CD4-positive, alpha-beta T cell treated with Interleukin-10 for 1 hour (primary cell): ENCODE results near the gene NME1.
"Not testable (repeated sequence)": the region's sequence is repeated elsewhere in the genome, so short reads cannot be mapped to it uniquely, and the experiment has no call there.

Source experiments
- DNase-seq: peaks from one replicate; pipeline ENCODE4 v3.0.0-alpha.2; 2020

Gene NME1

GRCh38 chr17:51147650-51148049 lies 5.7 kb upstream of the NME1 start:
- no peak for DNase-seq

- DNase-seq: no peak
Observed at GRCh38 chr17:51149163-51149562, 4.2 kb upstream of the NME1 start.

- DNase-seq: no peak
Observed at GRCh38 chr17:51150932-51151331, 2.4 kb upstream of the NME1 start.

GRCh38 chr17:51152766-51153209 lies 571 bp upstream of the NME1 start:
- no peak for DNase-seq

GRCh38 chr17:51154176-51154575 lies 817 bp downstream of the NME1 start:
- DNase-seq: no peak

GRCh38 chr17:51155416-51155815 lies 2.1 kb downstream of the NME1 start:
- no peak for DNase-seq

- DNase-seq: no peak
Observed at GRCh38 chr17:51159604-51160003, 6.2 kb downstream of the NME1 start.

GRCh38 chr17:51161541-51161940 lies 8.2 kb downstream of the NME1 start:
- DNase-seq: no peak

- DNase-seq: no peak
Observed at GRCh38 chr17:51164911-51165679, 11.7 kb downstream of the NME1 start.

- DNase-seq: no peak
Observed at GRCh38 chr17:51165680-51166197, 12.4 kb downstream of the NME1 start.

GRCh38 chr17:51166198-51166986 lies 13.0 kb downstream of the NME1 start, which contains the start of gene NME2:
TSS of gene NME2 (plus strand) at chr17:51166411. CDS start at chr17:51166831, 420 bp downstream.
- DNase-seq: peak; percentile 69

GRCh38 chr17:51166987-51167931 lies 13.9 kb downstream of the NME1 start:
- DNase-seq: peak; percentile 64

GRCh38 chr17:51169340-51169739 lies 16.0 kb downstream of the NME1 start:
- DNase-seq: no peak

- DNase-seq: no peak
Observed at GRCh38 chr17:51170736-51171135, 17.4 kb downstream of the NME1 start.

GRCh38 chr17:51172030-51172429 lies 18.7 kb downstream of the NME1 start:
- not testable (repeated sequence) for DNase-seq

- DNase-seq: no peak
Observed at GRCh38 chr17:51180486-51180885, 27.1 kb downstream of the NME1 start.

GRCh38 chr17:51184124-51184523 lies 30.8 kb downstream of the NME1 start:
- DNase-seq: no peak

- DNase-seq: no peak
Observed at GRCh38 chr17:51185763-51186332, 32.5 kb downstream of the NME1 start.

- no peak for DNase-seq
Observed at GRCh38 chr17:51188271-51188833, 35.0 kb downstream of the NME1 start.

GRCh38 chr17:51189162-51189561 lies 35.8 kb downstream of the NME1 start:
- no peak for DNase-seq

- no peak for DNase-seq
Observed at GRCh38 chr17:51189628-51190027, 36.3 kb downstream of the NME1 start.

- DNase-seq: no peak
Observed at GRCh38 chr17:51191895-51192294, 38.5 kb downstream of the NME1 start.
